ENCODE measurements around the gene WNT9A. TPM values are rescaled to one million over a fixed set of nuclear protein-coding genes. Genes with fewer than 3 reads are reported as not detected.
"Not testable (repeated sequence)": the region's sequence is repeated elsewhere in the genome, so short reads cannot be mapped to it uniquely, and the experiment has no call there.

WNT9A gene
- total and polyA plus RNA-seq, 2 of the 4 experiments (the other 2 are of a cell fraction) = 0.18 to 0.36 TPM

- CTCF ChIA-PET = interaction anchor here (0.5 kb wide), 1 partner anchor 21 kb away, joined by 3 read pairs; no protein-coding TSS in a partner anchor
- H2AK5ac ChIP-seq (ENCODE audit: low read depth, low read length); H2BK15ac ChIP-seq (ENCODE audit: low read depth, low read length); POLR2A ChIA-PET (ENCODE audit: unreplicated experiment); H3K79me1 ChIP-seq (ENCODE audit: low read depth in 1 of 2, low read length in 2 of 2); DNase-seq; H2BK5ac ChIP-seq (ENCODE audit: low read depth, low read length, poor library complexity, severe bottlenecking); H4K91ac ChIP-seq (ENCODE audit: insufficient read depth, low read depth, low read length); H3K9me3 ChIP-seq (ENCODE audit: control insufficient read depth, insufficient read depth, low read length); H3K4me2 ChIP-seq (ENCODE audit: low read depth, low read length); H3K4ac ChIP-seq (ENCODE audit: low read depth, low read length); H3K23ac ChIP-seq (ENCODE audit: low read depth, low read length); H4K5ac ChIP-seq (ENCODE audit: low read depth, low read length); H3K4me1 ChIP-seq (ENCODE audit: control insufficient read depth, insufficient read depth, low read length); H3K27ac ChIP-seq (ENCODE audit: insufficient read depth, low read length); intact Hi-C loops (cut with micrococcal nuclease); H3K9me1 ChIP-seq (ENCODE audit: insufficient read depth, low read length); H2BK20ac ChIP-seq (ENCODE audit: low read depth, low read length); H2AK9ac ChIP-seq (replicated peaks; ENCODE audit: low read depth, low read length, poor library complexity); H3K18ac ChIP-seq (ENCODE audit: low read depth, low read length); H3K4me3 ChIP-seq (ENCODE audit: insufficient read depth, low read depth, low read length); dilution Hi-C loops (cut with HindIII; ENCODE audit: low sequenced_read_pairs, unreplicated experiment); H2BK120ac ChIP-seq (ENCODE audit: low read depth, low read length); BruUV-seq (replicated peaks); H3K14ac ChIP-seq (replicated peaks; ENCODE audit: low read depth, low read length); ATAC-seq (ENCODE audit: low read depth); H3K9ac ChIP-seq (ENCODE audit: low read depth, low read length); H3K56ac ChIP-seq (ENCODE audit: extremely low read depth, insufficient read depth, low read length); in situ Hi-C loops (cut with MboI; ENCODE audit: low sequenced_read_pairs); H4K8ac ChIP-seq (ENCODE audit: low read depth in 2 of 2, low read length in 2 of 2); H3K36me3 ChIP-seq (ENCODE audit: control insufficient read depth, insufficient read depth, low read length); H4K20me1 ChIP-seq (ENCODE audit: insufficient read depth, low read length); H2AFZ ChIP-seq (replicated peaks; ENCODE audit: low read length, poor library complexity): not testable (repeated sequence)
- H3K27me3 ChIP-seq (ENCODE audit: control insufficient read depth, insufficient read depth, low read length) = peaks cover 12% of the 10 kb centered on the region
- no CpG with 5 or more reads among the region's 8 CpGs for WGBS, 2 experiments (ENCODE audit: extremely low coverage in 2 of 2, insufficient read length in 1 of 2)
These were observed 37.8 kb downstream of the WNT9A start for GRCh38 chr1:227909923-227910328.
